Epithelial cell of esophagus (primary cell): ENCODE data around the gene SOX15.

Source experiments
- DNase-seq: peaks from one replicate; pipeline ENCODE4 v3.0.0; 2010; ENCODE audit warnings: low read depth
- H3K4me3 ChIP-seq: 2 replicates; pipeline ENCODE4 v1.5.1; 2011; ENCODE audit warnings: mild to moderate bottlenecking, low read length, control low read depth
- CTCF ChIP-seq: IDR thresholded peaks from 2 replicates; pipeline ENCODE4 v1.5.1; 2011; ENCODE audit warnings: low read depth, mild to moderate bottlenecking, low read length, control low read depth, inconsistent platforms; ENCODE audit not compliant: insufficient read depth; ENCODE audit errors: missing control alignments

The SOX15 gene

DNA sequence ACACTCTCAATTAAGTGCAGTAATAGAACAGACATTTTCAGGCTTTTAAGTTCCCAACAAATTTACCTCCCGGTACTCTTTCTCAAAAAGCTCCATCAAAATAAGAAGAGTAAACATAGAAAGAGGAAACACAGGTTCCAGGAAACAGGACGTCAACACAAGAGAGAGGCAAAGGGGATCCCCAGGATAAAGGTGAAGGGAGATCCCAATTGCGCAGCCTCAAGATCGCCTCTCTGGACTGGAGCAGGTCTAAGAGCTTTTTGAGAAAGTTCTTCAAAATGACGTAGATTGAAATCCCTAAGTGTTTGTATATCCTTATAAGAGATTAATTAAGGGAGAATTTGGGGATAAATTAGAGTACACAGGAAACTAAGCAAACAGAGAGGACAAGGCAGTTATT lies 28.7 kb upstream of the SOX15 start:
- DNase-seq: no peak
- TF ChIP-seq CTCF: no peak
- no peak overlapping the region for H3K4me3 ChIP-seq

DNA sequence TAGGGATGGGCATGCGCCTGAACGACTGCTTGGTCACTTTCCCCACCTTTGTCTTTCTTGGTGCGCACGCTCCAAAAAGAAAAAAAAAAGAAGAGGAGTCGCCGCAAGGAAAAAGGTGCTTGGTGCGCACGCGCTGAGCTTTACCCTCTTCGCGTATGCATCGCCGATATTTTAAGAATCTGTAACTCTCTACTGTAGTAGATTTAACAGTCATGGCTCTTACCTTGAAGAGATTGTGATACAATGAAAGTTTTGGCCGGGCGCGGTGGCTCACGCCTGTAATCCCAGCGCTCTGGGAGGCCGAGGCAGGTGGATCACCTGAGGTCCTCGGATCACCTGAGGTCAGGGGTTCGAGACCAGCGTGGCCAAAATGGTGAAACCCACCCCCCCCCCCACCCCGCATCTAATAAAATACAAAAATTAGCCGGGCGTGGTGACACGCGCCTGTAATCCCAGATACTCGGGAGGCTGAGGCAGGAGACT lies 25.4 kb upstream of the SOX15 start:
- no peak for TF ChIP-seq CTCF
- DNase-seq: no peak
- H3K4me3 ChIP-seq: peak overlapping the region; percentile 46

DNA sequence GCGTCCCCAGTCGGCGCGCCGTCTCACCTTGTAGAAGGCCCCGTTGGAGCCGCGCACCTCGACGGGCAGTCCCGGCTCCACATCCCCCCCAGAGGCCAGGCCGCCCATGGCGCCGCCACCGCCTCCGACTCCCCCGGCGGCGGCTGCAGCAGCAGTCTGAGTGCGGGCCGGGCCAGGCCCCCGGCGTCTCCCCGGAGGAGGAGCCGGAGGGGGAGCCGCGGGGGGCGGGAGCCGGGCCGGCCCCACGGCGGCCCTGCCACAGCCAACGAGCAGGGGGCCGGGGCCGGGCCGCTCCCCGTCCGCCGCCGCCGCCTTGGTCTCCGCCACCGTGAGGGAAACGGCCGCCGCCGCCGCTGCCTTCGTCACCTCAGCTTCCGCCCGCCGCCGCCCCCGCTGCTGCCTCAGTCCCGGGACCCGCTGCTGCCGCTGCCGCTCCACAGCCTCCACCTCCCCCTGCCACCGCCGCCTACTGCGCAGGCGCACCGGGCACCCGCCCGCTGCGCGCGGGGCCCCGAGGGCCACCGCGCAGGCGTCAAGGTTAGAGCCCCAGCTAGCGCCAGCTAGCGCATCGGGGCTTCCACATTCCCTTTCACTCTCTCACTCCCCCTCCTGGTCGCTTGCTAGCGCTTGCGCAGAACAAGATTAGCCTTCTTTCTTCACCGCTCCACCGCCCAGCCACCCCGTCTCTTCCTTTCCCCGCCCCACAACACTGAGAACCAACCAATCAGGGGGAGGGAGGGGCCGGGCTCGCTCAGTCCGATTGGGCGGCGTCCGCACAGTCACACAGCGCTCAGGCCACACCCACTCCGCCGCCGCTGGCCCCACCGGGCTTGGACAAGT lies 24.8 kb upstream of the SOX15 start, which contains the start of gene FXR2:
FXR2 (minus strand) TSS at position 473 of the 840 bp plus-strand sequence; CDS start at position 108, 365 bp downstream.
- peak; percentile 65 for TF ChIP-seq CTCF
- peak within 1 kb of the TSS; percentile 94 for H3K4me3 ChIP-seq
- peak; percentile 100 for DNase-seq

GRCh38 chr17:7613769-7614424 lies 24.0 kb upstream of the SOX15 start:
- DNase-seq: peak; percentile 37
- TF ChIP-seq CTCF: no peak
- H3K4me3 ChIP-seq: peak overlapping the region; percentile 94

- no peak for TF ChIP-seq CTCF
- no peak overlapping the region for H3K4me3 ChIP-seq
Measured at GRCh38 chr17:7612294-7612640, 22.4 kb upstream of the SOX15 start.

DNA sequence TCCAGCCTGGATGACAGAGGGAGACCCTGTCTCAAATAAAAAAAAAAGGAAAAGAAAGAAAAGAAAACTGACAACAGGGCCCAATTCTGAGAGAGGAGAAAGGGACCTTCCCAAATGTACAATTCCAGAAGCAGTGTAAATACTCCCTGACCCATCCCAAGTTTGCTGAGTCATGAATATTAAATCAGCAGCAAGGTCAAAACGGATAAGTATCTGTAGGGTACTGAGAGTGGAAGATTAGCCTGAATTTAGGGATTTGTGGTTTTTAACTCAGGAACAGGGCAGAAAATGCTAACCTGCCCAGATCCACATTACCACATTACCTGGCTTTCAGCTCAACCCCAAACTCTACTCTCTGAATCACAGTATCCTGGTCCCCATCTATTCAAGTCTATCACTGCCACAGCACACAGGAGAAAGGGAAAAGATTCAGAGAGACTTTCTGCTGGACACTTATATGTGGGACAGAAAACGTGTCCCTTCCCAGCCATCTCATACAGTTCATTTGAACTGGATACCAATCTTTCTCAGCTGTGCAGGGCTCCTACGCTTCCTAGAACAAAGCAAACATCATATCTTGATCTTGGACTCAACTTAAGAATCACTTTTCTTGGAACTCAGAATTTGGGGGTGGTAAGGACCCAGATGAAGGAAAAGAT lies 21.9 kb upstream of the SOX15 start:
- DNase-seq: no peak
- H3K4me3 ChIP-seq: no peak overlapping the region
- TF ChIP-seq CTCF: no peak

More at GRCh38 chr17:7612294-7612640, 22.4 kb upstream of the SOX15 start:
- DNase-seq: no peak
